ENCODE data around the gene LLGL2.

- TF ChIP-seq CTCF (optimal IDR thresholded peaks at IDR 0.05 in 1 of 3, IDR thresholded peaks at IDR 0.05 in 1 of 3, conservative IDR thresholded peaks at IDR 0.05 in 1 of 3; ENCODE audit: extremely low read depth in 1 of 3, insufficient read depth in 2 of 3, low read length in 3 of 3) (no peak), EZH2 (IDR thresholded peaks at IDR 0.05; ENCODE audit: low read length) (no peak)
These were observed 24.6 kb downstream of the LLGL2 start for GRCh38 chr17:75550139-75550465.

Data from keratinocyte (primary cell).